SK-MEL-5 (cell line): ENCODE results near the gene CAST. TPM values are rescaled to one million over a fixed set of nuclear protein-coding genes. Genes with fewer than 3 reads are reported as not detected.
"Not testable (repeated sequence)": the region's sequence is repeated elsewhere in the genome, so short reads cannot be mapped to it uniquely, and the experiment has no call there.

Experiments used
- DNase-seq: peaks from one replicate; pipeline ENCODE4 v3.0.0-alpha.2; 2016; ENCODE audit warnings: low read depth, low spot score
- in situ Hi-C: cut with HindIII; loops from 2 replicates; pipeline ENCODE4 v1.10.0; 2016; ENCODE audit warnings: low sequenced_read_pairs, high pct_unique_total_duplicates, low pct_unique_long_range_greater_than_20kb
- total RNA-seq: library from RNA; depleted of rRNA; stranded (reverse); fragments of >200 nt; shearing (Covaris generic); gene quantifications from 2 replicates; pipeline ENCODE4 v1.2.3, GENCODE V29; 2014

CAST gene
- total RNA-seq, 1 experiment from 2014 or later, result 285 TPM

GRCh38 chr5:96720408-96720807 lies 58.2 kb downstream of the CAST start:
- in situ Hi-C loops, result no loop called here
- no peak for DNase-seq

- in situ Hi-C loops, result no loop called here
- no peak for DNase-seq
Observed at GRCh38 chr5:96721351-96721977, 59.3 kb downstream of the CAST start.

- no peak for DNase-seq
- in situ Hi-C loops, result no loop called here
Observed at GRCh38 chr5:96725257-96725656, 63.1 kb downstream of the CAST start.

- in situ Hi-C loops, result no loop called here
- DNase-seq, result no peak
Observed at GRCh38 chr5:96726802-96727201, 64.6 kb downstream of the CAST start.

GRCh38 chr5:96729156-96729555 lies 67.0 kb downstream of the CAST start:
- no peak for DNase-seq

GRCh38 chr5:96730586-96730985 lies 68.4 kb downstream of the CAST start:
- no peak for DNase-seq
- in situ Hi-C loops, result no loop called here

More at GRCh38 chr5:96729156-96729555, 67.0 kb downstream of the CAST start:
- in situ Hi-C loops, result no loop called here

GRCh38 chr5:96733771-96734500 lies 71.8 kb downstream of the CAST start:
- in situ Hi-C loops, result no loop called here
- DNase-seq, result no peak

GRCh38 chr5:96734871-96735325 lies 72.7 kb downstream of the CAST start:
- DNase-seq, result no peak
- in situ Hi-C loops, result no loop called here

- in situ Hi-C loops, result no loop called here
Observed at GRCh38 chr5:96736937-96737336, 74.8 kb downstream of the CAST start.

GRCh38 chr5:96741106-96741505 lies 78.9 kb downstream of the CAST start:
- DNase-seq, result no peak
- in situ Hi-C loops, result no loop called here

More at GRCh38 chr5:96736937-96737336, 74.8 kb downstream of the CAST start:
- no peak for DNase-seq

- in situ Hi-C loops, result no loop called here
- DNase-seq, result no peak
Observed at GRCh38 chr5:96741891-96742309, 79.7 kb downstream of the CAST start.

- no peak for DNase-seq
- in situ Hi-C loops, result no loop called here
Observed at GRCh38 chr5:96742538-96742937, 80.4 kb downstream of the CAST start.

GRCh38 chr5:96743065-96743768 lies 81.0 kb downstream of the CAST start:
- no peak for DNase-seq
- in situ Hi-C loops, result no loop called here

- in situ Hi-C loops, result no loop called here
- no peak for DNase-seq
Observed at GRCh38 chr5:96743805-96744204, 81.6 kb downstream of the CAST start.

GRCh38 chr5:96744218-96744617 lies 82.0 kb downstream of the CAST start:
- in situ Hi-C loops, DNase-seq: not testable (repeated sequence)

GRCh38 chr5:96745025-96745424 lies 82.8 kb downstream of the CAST start:
- in situ Hi-C loops, result no loop called here
- DNase-seq, result no peak

- in situ Hi-C loops, result no loop called here
- no peak for DNase-seq
Observed at GRCh38 chr5:96745844-96746531, 83.8 kb downstream of the CAST start.

GRCh38 chr5:96747720-96748119 lies 85.5 kb downstream of the CAST start:
- in situ Hi-C loops, result no loop called here
- DNase-seq, result no peak
